WTC11 (cell line): ENCODE results near the gene PPM1M. TPM values are rescaled to one million over a fixed set of nuclear protein-coding genes. Genes with fewer than 3 reads are reported as not detected.

Experiments
- ATAC-seq: fragments of 200-7000 bp; cut with Tn5 transposase; 2 replicates; pipeline ENCODE4 v1.10.0; 2021; ENCODE audit warnings: mild to moderate bottlenecking, moderate library complexity
- CTCF ChIA-PET: fragments of 300-600 bp; sonication (Branson Sonifier 250); formaldehyde crosslinking; loops from one replicate; lab custom pipeline; 2021; ENCODE audit warnings: antibody characterized with exemption; lab: Charles Lee
- POLR2A ChIA-PET: fragments of 350-600 bp; sonication (Branson Sonifier 250); formaldehyde crosslinking; loops from one replicate; lab custom pipeline; 2021; ENCODE audit warnings: antibody characterized with exemption; lab: Charles Lee
- DNase-seq: peaks from one replicate; pipeline ENCODE4 v3.0.0; 2021; ENCODE audit warnings: low spot score
- H3K27ac Mint-ChIP-seq: 2 replicates; pipeline ENCODE4 v1.8.0; 2021; ENCODE audit warnings: mixed read lengths
- H3K27me3 Mint-ChIP-seq: 2 replicates; pipeline ENCODE4 v1.8.0; 2021; ENCODE audit warnings: low read depth, mild to moderate bottlenecking, moderate library complexity, mixed read lengths
- H3K36me3 Mint-ChIP-seq: 2 replicates; pipeline ENCODE4 v1.8.0; 2021; ENCODE audit warnings: mixed read lengths
- H3K4me1 Mint-ChIP-seq: 2 replicates; pipeline ENCODE4 v1.8.0; 2022; ENCODE audit warnings: mixed read lengths
- H3K4me3 Mint-ChIP-seq: 2 replicates; pipeline ENCODE4 v1.8.0; 2021; ENCODE audit warnings: mild to moderate bottlenecking, moderate library complexity, mixed read lengths
- H3K9me3 Mint-ChIP-seq: 2 replicates; pipeline ENCODE4 v1.8.0; 2021; ENCODE audit warnings: mixed read lengths
- CBFB ChIP-seq: sonication (generic); formaldehyde crosslinking; IDR thresholded peaks from 2 replicates; pipeline ENCODE4 v1.8.1; 2022; ENCODE audit warnings: mild to moderate bottlenecking, low read depth, missing genetic modification reagents
- ETV6 ChIP-seq: sonication (generic); formaldehyde crosslinking; IDR thresholded peaks from 2 replicates; pipeline ENCODE4 v1.8.1; 2022; ENCODE audit warnings: mild to moderate bottlenecking, missing genetic modification reagents
- FOXP1 ChIP-seq: sonication (generic); formaldehyde crosslinking; IDR thresholded peaks from 2 replicates; pipeline ENCODE4 v1.8.0; 2022; ENCODE audit warnings: missing genetic modification reagents, mild to moderate bottlenecking, moderate library complexity, borderline replicate concordance
- GTF2I ChIP-seq: fragments of 250-450 bp; sonication (Bioruptor Pico); conservative IDR thresholded peaks from 2 replicates; pipeline ENCODE4 v1.4.0; 2021; ENCODE audit warnings: mild to moderate bottlenecking
- HMGA2 ChIP-seq: fragments of 250-450 bp; sonication (Bioruptor Pico); IDR thresholded peaks from 2 replicates; pipeline ENCODE4 v1.4.0; 2021; ENCODE audit warnings: mild to moderate bottlenecking, moderate library complexity
- HMGXB4 ChIP-seq: sonication (generic); formaldehyde crosslinking; IDR thresholded peaks from 2 replicates; pipeline ENCODE4 v1.8.1; 2023; ENCODE audit warnings: mild to moderate bottlenecking, moderate library complexity, missing genetic modification reagents
- IRF1 ChIP-seq: sonication (generic); formaldehyde crosslinking; IDR thresholded peaks from 2 replicates; pipeline ENCODE4 v1.8.0; 2023; ENCODE audit warnings: missing genetic modification reagents
- NR1H2 ChIP-seq: sonication (generic); formaldehyde crosslinking; IDR thresholded peaks from 2 replicates; pipeline ENCODE4 v1.9.0; 2021; ENCODE audit warnings: mild to moderate bottlenecking, moderate library complexity, missing genetic modification reagents
- NR3C1 ChIP-seq: sonication (generic); formaldehyde crosslinking; conservative IDR thresholded peaks from 2 replicates; pipeline ENCODE4 v1.8.1; 2023; ENCODE audit warnings: low read depth, mild to moderate bottlenecking, missing genetic modification reagents
- PREB ChIP-seq: sonication (generic); formaldehyde crosslinking; IDR thresholded peaks from 2 replicates; pipeline ENCODE4 v1.8.1; 2022; ENCODE audit warnings: mild to moderate bottlenecking, missing genetic modification reagents, moderate library complexity, borderline replicate concordance
- SMAD4 ChIP-seq: sonication (generic); formaldehyde crosslinking; IDR thresholded peaks from 2 replicates; pipeline ENCODE4 v1.8.0; 2022; ENCODE audit warnings: mild to moderate bottlenecking, missing genetic modification reagents
- TEAD4 ChIP-seq: sonication (generic); formaldehyde crosslinking; IDR thresholded peaks from 2 replicates; pipeline ENCODE4 v1.8.0; 2022; ENCODE audit warnings: mild to moderate bottlenecking, missing genetic modification reagents
- USF1 ChIP-seq: sonication (generic); formaldehyde crosslinking; IDR thresholded peaks from 2 replicates; pipeline ENCODE4 v1.8.0; 2022; ENCODE audit warnings: mild to moderate bottlenecking, missing genetic modification reagents
- total RNA-seq: library from RNA; stranded (reverse); gene quantifications from 3 replicates; pipeline ENCODE4 v1.2.3, GENCODE V29; 2021
- TF ChIP-seq, protein P1 (sequence below): sonication (generic); formaldehyde crosslinking; IDR thresholded peaks from 2 replicates; pipeline ENCODE4 v1.8.0; 2022; ENCODE audit warnings: mild to moderate bottlenecking, missing genetic modification reagents
- TF ChIP-seq, protein P2 (sequence below): sonication (generic); formaldehyde crosslinking; IDR thresholded peaks from 2 replicates; pipeline ENCODE4 v1.8.1; 2023; ENCODE audit warnings: mild to moderate bottlenecking, missing genetic modification reagents, moderate library complexity
- TF ChIP-seq, protein P3 (sequence below): sonication (generic); formaldehyde crosslinking; conservative IDR thresholded peaks from 2 replicates; pipeline ENCODE4 v1.8.1; 2023; ENCODE audit warnings: mild to moderate bottlenecking, low read depth, missing genetic modification reagents, moderate library complexity
- TF ChIP-seq, protein P4 (sequence below): sonication (generic); formaldehyde crosslinking; IDR thresholded peaks from 2 replicates; pipeline ENCODE4 v1.8.1; 2023; ENCODE audit warnings: mild to moderate bottlenecking, missing genetic modification reagents, moderate library complexity
- TF ChIP-seq, protein P5 (sequence below): sonication (generic); formaldehyde crosslinking; IDR thresholded peaks from 2 replicates; pipeline ENCODE4 v1.8.1; 2022; ENCODE audit warnings: low read depth, missing genetic modification reagents, borderline replicate concordance

PPM1M gene
- total RNA-seq, 1 experiment from 2014 or later: 7.0 TPM

- ATAC-seq: no peak
- Mint-ChIP-seq H3K36me3 (peaks cover 5% of the 10 kb centered on the region; the same call in 1 of the 2 replicates), H3K4me1 (peaks cover 15% of the 10 kb centered on the region), H3K9me3 (no peaks in the 10 kb centered on the region), H3K4me3 (no peak overlapping the region)
- CTCF ChIA-PET: no interaction called here
- no peak for DNase-seq
- TF ChIP-seq SMAD4 (CRISPR knock-in tag) (no peak), HMGA2 (CRISPR knock-in tag) (no peak), PREB (CRISPR knock-in tag) (no peak), HMGXB4 (CRISPR knock-in tag) (no peak), ETV6 (CRISPR knock-in tag) (no peak), FOXP1 (CRISPR knock-in tag) (no peak), USF1 (no peak), GTF2I (CRISPR knock-in tag) (no peak), NR1H2 (CRISPR knock-in tag) (no peak)
- TF ChIP-seq, protein P1, sequence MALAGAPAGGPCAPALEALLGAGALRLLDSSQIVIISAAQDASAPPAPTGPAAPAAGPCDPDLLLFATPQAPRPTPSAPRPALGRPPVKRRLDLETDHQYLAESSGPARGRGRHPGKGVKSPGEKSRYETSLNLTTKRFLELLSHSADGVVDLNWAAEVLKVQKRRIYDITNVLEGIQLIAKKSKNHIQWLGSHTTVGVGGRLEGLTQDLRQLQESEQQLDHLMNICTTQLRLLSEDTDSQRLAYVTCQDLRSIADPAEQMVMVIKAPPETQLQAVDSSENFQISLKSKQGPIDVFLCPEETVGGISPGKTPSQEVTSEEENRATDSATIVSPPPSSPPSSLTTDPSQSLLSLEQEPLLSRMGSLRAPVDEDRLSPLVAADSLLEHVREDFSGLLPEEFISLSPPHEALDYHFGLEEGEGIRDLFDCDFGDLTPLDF (CRISPR knock-in tag): no peak
- TF ChIP-seq, protein P2, sequence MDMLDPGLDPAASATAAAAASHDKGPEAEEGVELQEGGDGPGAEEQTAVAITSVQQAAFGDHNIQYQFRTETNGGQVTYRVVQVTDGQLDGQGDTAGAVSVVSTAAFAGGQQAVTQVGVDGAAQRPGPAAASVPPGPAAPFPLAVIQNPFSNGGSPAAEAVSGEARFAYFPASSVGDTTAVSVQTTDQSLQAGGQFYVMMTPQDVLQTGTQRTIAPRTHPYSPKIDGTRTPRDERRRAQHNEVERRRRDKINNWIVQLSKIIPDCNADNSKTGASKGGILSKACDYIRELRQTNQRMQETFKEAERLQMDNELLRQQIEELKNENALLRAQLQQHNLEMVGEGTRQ (CRISPR knock-in tag): no peak
- TF ChIP-seq, protein P3, sequence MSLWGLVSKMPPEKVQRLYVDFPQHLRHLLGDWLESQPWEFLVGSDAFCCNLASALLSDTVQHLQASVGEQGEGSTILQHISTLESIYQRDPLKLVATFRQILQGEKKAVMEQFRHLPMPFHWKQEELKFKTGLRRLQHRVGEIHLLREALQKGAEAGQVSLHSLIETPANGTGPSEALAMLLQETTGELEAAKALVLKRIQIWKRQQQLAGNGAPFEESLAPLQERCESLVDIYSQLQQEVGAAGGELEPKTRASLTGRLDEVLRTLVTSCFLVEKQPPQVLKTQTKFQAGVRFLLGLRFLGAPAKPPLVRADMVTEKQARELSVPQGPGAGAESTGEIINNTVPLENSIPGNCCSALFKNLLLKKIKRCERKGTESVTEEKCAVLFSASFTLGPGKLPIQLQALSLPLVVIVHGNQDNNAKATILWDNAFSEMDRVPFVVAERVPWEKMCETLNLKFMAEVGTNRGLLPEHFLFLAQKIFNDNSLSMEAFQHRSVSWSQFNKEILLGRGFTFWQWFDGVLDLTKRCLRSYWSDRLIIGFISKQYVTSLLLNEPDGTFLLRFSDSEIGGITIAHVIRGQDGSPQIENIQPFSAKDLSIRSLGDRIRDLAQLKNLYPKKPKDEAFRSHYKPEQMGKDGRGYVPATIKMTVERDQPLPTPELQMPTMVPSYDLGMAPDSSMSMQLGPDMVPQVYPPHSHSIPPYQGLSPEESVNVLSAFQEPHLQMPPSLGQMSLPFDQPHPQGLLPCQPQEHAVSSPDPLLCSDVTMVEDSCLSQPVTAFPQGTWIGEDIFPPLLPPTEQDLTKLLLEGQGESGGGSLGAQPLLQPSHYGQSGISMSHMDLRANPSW: no peak
- TF ChIP-seq, protein P4, sequence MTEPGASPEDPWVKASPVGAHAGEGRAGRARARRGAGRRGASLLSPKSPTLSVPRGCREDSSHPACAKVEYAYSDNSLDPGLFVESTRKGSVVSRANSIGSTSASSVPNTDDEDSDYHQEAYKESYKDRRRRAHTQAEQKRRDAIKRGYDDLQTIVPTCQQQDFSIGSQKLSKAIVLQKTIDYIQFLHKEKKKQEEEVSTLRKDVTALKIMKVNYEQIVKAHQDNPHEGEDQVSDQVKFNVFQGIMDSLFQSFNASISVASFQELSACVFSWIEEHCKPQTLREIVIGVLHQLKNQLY (CRISPR knock-in tag): no peak
- TF ChIP-seq, all 79 proteins: peak for 0
- Mint-ChIP-seq H3K27ac (no peak overlapping the region), H3K27me3 (no peaks in the 10 kb centered on the region)
- POLR2A ChIA-PET: no interaction called here
Observed at GRCh38 chr3:52281981-52282801, 36.6 kb downstream of the PPM1M start.

DNA sequence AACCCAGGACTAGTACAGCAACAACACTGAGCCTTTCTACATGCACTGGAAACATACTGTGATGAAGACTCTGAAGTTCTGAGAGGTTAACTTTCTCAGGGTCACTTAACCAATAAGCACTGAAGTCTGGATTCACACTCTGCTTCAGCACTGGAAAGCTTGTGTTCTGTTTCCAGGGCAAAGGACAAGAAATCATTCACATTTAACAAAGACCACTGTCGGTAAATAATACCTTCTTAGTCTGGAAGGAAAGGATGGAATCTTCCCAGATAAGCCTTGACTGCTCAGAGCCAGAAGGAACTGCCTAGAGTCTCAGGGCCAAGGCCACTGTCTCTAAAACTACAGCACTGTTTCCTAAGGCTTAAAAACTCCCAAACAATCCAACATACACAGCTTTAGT is 37.7 kb downstream of the PPM1M start:
- CTCF ChIA-PET: interaction anchor here (0.8 kb wide), 1 partner anchor 102 kb away, joined by 3 read pairs; no protein-coding TSS in a partner anchor
- Mint-ChIP-seq H3K36me3 (no peaks in the 10 kb centered on the region), H3K9me3 (no peaks in the 10 kb centered on the region), H3K27me3 (no peaks in the 10 kb centered on the region), H3K27ac (no peak overlapping the region), H3K4me3 (no peak overlapping the region), H3K4me1 (peaks cover 15% of the 10 kb centered on the region)
- no peak for DNase-seq
- ATAC-seq: no peak
- POLR2A ChIA-PET: interaction anchor here (0.6 kb wide), 2 partner anchors 48 to 247 kb away, joined by 3 read pairs; no protein-coding TSS in a partner anchor
- TF ChIP-seq HMGA2 (CRISPR knock-in tag) (no peak), IRF1 (CRISPR knock-in tag) (no peak), CBFB (CRISPR knock-in tag) (no peak), NR3C1 (CRISPR knock-in tag) (no peak), TEAD4 (CRISPR knock-in tag) (no peak)
- TF ChIP-seq, protein P3: no peak
- TF ChIP-seq, protein P5, sequence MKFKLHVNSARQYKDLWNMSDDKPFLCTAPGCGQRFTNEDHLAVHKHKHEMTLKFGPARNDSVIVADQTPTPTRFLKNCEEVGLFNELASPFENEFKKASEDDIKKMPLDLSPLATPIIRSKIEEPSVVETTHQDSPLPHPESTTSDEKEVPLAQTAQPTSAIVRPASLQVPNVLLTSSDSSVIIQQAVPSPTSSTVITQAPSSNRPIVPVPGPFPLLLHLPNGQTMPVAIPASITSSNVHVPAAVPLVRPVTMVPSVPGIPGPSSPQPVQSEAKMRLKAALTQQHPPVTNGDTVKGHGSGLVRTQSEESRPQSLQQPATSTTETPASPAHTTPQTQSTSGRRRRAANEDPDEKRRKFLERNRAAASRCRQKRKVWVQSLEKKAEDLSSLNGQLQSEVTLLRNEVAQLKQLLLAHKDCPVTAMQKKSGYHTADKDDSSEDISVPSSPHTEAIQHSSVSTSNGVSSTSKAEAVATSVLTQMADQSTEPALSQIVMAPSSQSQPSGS (CRISPR knock-in tag): no peak
